Middle frontal gyrus (tissue), 1 donor: Measurements from ENCODE around the gene GPX3.

Experiments
- DNase-seq: peaks from one replicate; pipeline ENCODE4 v3.0.0-alpha.2; 2015; ENCODE audit warnings: low spot score; ENCODE audit errors: extremely low spot score

The GPX3 gene

GRCh38 chr5:151033217-151033934 is 13.0 kb downstream of the GPX3 start:
- DNase-seq = no peak

DNA sequence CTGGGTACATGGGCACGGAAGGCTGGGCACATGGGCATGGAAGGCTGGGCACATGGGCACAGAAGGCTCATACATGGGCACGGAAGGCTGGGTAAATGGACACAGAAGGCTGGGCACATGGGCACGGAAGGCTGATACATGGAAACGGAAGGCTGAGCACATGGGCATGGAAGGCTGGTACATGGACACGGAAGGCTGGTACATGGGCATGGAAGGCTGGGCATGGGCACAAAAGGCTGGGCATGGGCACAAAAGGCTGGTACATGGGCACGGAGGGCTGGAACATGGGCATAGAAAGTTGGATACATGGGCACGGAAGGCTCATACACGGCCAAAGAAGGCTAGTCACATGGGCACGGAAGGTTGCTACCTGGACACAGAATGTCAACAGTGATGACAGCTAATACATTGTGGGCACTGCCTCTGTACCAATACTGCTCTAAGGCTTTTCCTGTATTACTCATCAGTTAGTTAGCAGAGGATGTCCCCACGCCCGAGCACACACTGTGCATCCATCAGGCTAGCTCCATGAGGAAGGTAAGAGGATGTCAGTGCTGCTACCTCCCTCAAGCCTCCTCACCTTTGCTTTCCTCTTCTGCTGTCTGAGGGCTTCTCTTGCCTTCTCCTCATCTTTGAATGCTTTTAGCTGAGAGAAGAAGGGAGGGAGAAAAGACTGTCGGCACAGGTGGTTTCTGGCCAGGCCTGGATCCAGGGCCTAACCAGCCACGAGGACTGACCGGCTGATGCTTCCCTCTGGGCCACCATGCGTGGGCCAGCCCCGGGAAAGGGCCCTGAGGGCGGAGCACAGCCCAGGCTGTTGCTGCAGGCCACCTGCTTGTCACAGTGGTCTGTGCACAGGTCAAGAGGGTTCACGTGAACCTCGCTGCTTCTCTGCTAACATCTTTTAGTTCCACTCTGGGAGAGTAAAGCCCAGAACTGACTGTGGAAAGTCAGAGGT is 14.3 kb downstream of the GPX3 start:
- DNase-seq = no peak

DNA sequence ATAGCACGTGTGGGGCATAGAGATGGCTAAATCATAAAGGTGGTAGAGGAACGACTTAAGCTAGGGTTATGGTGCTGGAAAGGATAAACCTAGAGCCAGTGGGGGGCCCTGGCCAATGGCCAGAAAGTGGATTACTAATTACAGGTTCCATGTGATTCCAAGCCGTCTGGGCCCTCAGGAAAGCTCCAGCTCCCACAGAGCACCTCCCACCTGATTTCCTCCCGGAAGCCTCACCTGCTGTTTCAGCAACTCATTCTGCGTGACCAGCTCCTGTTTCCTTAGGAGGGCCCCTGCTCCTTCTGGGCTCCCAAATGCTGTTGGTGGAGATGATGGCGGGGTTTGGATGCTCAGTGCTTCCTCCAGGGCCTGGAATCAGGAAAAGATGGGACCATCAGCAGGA is 16.2 kb downstream of the GPX3 start:
- no peak for DNase-seq

DNA sequence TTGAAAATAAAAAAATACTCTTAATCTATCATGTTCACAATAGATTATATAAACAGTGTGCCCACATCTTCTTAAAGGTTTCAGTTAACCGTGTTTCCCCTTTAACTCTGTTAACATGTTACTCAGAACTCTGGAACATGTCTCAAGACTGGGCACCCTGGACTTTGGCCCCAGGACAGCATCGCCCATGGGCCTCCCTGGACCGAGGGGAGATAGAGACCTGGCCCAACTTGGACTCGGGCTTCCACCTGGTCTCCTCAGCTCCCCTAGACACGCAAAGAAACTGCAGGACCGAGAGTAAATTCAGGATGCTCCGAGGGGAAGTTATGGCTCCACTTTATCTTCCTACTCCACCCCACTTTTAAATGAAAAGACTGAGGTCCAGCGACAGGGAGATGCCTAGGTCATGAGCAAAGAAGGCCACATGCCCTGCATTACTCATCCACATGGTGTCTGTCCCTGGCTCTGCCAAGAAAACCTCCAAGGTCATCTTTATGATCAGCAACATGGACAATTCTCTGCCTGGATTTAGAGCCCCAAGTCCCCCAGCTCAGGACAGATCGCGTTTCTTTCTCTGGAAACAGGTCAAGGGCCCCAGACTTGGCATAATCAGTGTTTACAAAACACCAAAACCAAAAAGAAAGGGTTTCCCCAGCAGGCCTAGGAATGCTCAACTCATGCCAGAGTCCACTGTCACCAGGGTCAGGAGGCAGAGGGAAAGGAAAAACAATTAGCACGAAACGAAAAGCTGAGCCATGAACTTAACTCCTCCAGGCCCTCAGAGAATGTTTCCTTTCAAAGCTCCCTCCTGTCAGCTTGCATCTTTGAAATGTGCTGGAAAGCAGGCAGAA is 17.4 kb downstream of the GPX3 start:
- DNase-seq = no peak

DNA sequence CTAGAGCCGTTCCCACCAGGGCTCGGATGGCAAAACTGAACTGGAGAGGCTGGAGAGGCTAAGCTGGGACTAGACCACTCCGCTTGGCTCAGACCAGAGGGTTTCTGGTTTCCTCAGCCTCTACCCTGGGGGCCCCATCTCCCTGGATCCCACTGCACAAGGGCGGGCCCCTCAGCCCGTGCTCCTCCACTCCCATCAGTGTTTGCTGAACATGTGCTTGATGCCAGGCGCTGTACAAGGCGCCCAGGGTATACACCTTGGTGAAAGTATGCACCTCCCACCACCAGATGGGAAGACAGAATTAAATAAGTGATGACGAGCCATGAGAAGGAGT is 18.0 kb downstream of the GPX3 start:
- DNase-seq = no peak

- no peak for DNase-seq
These were observed 18.4 kb downstream of the GPX3 start for GRCh38 chr5:151038801-151039238.

GRCh38 chr5:151039665-151040064 is 19.3 kb downstream of the GPX3 start:
- DNase-seq = no peak

DNA sequence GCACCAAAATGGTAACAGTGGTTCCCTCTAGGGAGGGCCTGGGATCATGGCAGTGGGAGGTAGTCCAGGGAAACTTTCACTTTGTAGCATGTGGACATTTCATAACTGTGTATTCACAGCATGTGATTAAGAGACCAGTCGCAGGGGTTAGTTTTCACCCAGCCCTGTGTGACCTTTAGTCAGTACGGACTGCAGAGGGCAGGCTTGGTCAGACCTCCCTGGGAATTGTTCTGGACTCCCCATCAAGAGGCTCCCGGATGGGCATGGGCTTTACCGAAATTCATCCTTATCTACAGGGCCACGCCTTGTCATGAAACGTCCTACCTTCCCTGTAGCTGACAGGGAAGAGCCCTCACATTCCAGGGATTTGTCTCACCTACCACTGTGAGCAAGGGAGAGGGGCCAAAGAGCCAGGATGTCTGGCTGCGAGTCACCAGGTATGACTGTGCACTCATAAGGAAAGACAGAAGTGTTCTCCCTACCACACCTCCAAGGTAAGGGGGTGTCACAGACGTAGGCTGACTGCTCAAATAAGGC is 19.9 kb downstream of the GPX3 start:
- DNase-seq = no peak

DNA sequence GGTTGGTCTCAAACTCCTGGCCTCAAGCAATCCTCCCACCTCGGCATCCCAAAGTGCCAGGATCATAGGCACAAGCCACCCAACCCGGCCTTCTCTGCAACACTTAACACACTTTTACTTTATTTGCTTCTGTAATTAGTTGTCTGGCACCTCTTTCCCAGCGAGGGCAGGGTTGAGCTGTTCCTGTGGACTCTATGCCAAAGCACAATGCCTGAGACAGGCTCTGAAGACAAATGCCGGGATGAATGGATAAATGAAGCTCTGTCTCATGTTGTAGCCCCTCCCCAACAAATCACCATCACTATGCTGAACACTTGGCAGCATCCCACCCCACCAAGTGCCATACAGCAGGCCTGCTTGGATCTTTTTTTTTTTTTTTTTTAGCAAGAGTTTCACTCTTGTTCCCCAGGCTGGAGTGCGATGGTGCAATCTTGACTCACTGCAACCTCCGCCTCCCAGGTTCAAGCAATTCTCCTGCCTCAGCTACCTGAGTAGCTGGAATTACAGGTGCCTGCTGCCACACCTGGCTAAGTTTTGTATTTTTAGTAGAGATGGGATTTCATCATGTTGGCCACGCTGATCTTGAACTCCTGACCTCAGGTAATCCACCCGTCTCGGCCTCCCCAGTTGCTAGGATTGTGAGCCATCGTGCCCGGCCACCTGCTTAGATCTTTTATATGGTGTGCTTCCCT is 21.3 kb downstream of the GPX3 start:
- DNase-seq = no peak

DNA sequence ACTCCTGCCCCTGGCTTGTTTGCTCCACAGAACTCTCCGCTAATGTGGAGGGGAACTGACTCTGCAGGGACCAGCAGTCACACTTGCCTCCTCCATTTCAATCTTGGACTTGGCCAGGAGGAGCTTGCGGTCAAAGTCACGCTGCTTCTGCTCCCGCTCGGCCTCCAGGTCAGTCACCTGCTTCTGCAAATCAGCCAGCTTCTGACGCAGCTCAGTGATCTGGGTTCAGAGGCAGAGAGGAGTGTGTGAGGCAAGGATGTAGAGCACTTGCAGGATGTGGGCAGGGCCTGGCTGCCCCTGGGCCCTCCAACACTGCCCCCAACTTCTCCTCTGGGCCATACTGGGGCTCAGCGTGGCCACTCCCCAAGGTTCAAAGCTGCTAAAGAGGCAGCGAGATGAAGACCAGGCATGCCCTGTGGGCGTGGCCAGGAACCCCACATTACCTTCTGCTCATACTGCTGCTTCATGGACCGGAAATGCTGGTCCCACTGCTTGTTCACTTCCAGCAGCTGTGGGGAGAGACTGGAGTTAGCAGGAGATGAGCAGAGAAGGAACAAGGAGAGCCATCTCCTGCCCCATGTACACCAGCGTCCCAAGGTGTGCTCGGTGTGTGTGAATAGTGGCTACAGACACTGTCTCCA is 22.2 kb downstream of the GPX3 start:
- DNase-seq = no peak

GRCh38 chr5:151047814-151048425 is 27.5 kb downstream of the GPX3 start:
- no peak for DNase-seq

DNA sequence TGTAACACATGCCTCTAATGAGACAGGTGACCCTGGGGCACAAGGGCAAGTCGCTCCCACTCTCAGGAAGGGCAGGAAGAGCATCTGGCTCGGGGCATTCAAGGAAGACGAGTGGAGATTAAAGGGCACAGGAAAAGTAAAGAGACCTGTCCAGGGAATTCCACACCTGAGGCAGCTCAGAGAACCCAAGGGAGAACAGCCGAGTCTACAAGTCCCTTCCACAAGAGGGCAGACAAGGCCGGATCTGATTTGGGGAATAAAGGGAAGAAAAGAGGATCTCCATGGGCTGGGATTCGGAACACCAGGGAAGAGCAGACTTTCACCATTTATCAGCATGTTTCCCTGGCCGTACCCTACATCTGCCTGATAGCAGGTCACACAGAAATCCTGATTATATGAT is 28.1 kb downstream of the GPX3 start:
- no peak for DNase-seq

- peak; percentile 33 for DNase-seq
These were observed 30.9 kb downstream of the GPX3 start for GRCh38 chr5:151051066-151051930.

- no peak for DNase-seq
These were observed 31.7 kb downstream of the GPX3 start for GRCh38 chr5:151051931-151052608.

DNA sequence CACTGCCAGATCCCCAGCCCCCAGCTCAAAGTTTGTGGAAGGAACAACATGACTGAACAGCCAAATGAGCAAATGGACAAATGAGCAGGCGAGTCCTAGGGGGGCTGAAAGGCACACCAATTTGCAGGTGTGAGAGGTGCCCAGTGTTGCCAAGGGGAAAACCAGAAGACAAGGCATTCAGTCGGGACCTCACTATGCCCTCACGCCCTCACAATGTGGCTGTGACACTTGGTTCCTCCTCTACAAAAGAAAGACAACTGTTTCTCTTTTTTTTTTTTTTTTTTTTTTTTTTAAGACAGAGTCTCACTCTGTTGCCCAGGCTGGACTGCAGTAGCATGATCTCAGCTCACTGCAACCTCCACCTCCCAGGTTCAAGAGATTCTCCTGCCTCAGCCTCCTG is 32.4 kb downstream of the GPX3 start:
- no peak for DNase-seq

- DNase-seq = no peak
These were observed 33.5 kb downstream of the GPX3 start for GRCh38 chr5:151053796-151054462.

DNA sequence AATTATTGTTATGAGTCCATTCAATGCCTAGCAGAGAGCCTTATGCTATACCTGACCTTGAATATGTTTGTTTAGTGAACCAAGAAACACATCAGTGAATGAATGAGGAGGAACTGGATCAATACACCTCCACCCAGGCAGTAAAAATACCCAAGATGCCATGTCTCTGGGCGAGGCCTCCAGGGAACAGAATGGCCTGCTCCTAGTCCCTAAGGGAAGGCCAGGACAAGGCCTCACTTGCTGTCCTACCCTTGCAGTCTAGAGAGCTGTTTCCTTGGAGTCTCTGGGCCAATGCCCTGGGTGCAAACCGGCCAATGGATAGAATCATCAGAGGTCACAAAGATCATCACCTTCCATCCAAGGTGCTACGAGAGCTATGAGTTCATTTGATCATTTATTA is 34.3 kb downstream of the GPX3 start:
- DNase-seq = no peak

- no peak for DNase-seq
These were observed 34.9 kb downstream of the GPX3 start for GRCh38 chr5:151055336-151055735.
